Measurements from ENCODE around the gene ZNF521. TPM values are rescaled to one million over a fixed set of nuclear protein-coding genes. Genes with fewer than 3 reads are reported as not detected.
A peak's percentile ranks its signal among the peaks of the same experiment; 100 is the strongest.

Gene ZNF521
- total RNA-seq, 1 donor from 2014 or later: 58.7 TPM

GRCh38 chr18:25164211-25164847 lies 187.6 kb downstream of the ZNF521 start:
- H3K4me3 Mint-ChIP-seq (ENCODE audit: unreplicated experiment): no peak overlapping the region
- H3K4me1 Mint-ChIP-seq (ENCODE audit: low read depth, unreplicated experiment): peaks cover 50% of the 10 kb centered on the region
- H3K9me3 Mint-ChIP-seq (ENCODE audit: unreplicated experiment): peaks cover 4% of the 10 kb centered on the region
- no peak for TF ChIP-seq CTCF (IDR thresholded peaks at IDR 0.05; ENCODE audit: partially characterized antibody, unreplicated experiment)
- no peaks in the 10 kb centered on the region for H3K36me3 Mint-ChIP-seq (ENCODE audit: unreplicated experiment)
- H3K27me3 Mint-ChIP-seq (ENCODE audit: unreplicated experiment): peaks cover 10% of the 10 kb centered on the region
- H3K27ac Mint-ChIP-seq (ENCODE audit: unreplicated experiment): no peak overlapping the region
- DNase-seq: no peak

- Mint-ChIP-seq H3K4me3 (ENCODE audit: unreplicated experiment) (no peak overlapping the region), H3K4me1 (ENCODE audit: low read depth, unreplicated experiment) (peaks cover 6% of the 10 kb centered on the region), H3K27ac (ENCODE audit: unreplicated experiment) (no peak overlapping the region), H3K27me3 (ENCODE audit: unreplicated experiment) (no peaks in the 10 kb centered on the region), H3K9me3 (ENCODE audit: unreplicated experiment) (peaks cover 4% of the 10 kb centered on the region), H3K36me3 (ENCODE audit: unreplicated experiment) (peaks cover 14% of the 10 kb centered on the region)
- TF ChIP-seq CTCF (IDR thresholded peaks at IDR 0.05; ENCODE audit: partially characterized antibody, unreplicated experiment): no peak
- DNase-seq: no peak
Observed at GRCh38 chr18:25153426-25153825, 198.5 kb downstream of the ZNF521 start.

GRCh38 chr18:25147877-25148488 lies 204.0 kb downstream of the ZNF521 start:
- H3K36me3 Mint-ChIP-seq (ENCODE audit: unreplicated experiment): peaks cover 4% of the 10 kb centered on the region
- no peaks in the 10 kb centered on the region for H3K27me3 Mint-ChIP-seq (ENCODE audit: unreplicated experiment)
- no peak for DNase-seq
- no peak for TF ChIP-seq CTCF (IDR thresholded peaks at IDR 0.05; ENCODE audit: partially characterized antibody, unreplicated experiment)
- H3K4me3 Mint-ChIP-seq (ENCODE audit: unreplicated experiment): no peak overlapping the region
- peaks cover 4% of the 10 kb centered on the region for H3K9me3 Mint-ChIP-seq (ENCODE audit: unreplicated experiment)
- peak overlapping the region; percentile 75 for H3K27ac Mint-ChIP-seq (ENCODE audit: unreplicated experiment)
- peaks cover 15% of the 10 kb centered on the region for H3K4me1 Mint-ChIP-seq (ENCODE audit: low read depth, unreplicated experiment)

- no peak overlapping the region for H3K4me3 Mint-ChIP-seq (ENCODE audit: unreplicated experiment)
- no peak for TF ChIP-seq CTCF (IDR thresholded peaks at IDR 0.05; ENCODE audit: partially characterized antibody, unreplicated experiment)
- H3K9me3 Mint-ChIP-seq (ENCODE audit: unreplicated experiment): peaks cover 4% of the 10 kb centered on the region
- no peak for DNase-seq
- peaks cover 4% of the 10 kb centered on the region for H3K36me3 Mint-ChIP-seq (ENCODE audit: unreplicated experiment)
- H3K27me3 Mint-ChIP-seq (ENCODE audit: unreplicated experiment): no peaks in the 10 kb centered on the region
- peaks cover 23% of the 10 kb centered on the region for H3K4me1 Mint-ChIP-seq (ENCODE audit: low read depth, unreplicated experiment)
- no peak overlapping the region for H3K27ac Mint-ChIP-seq (ENCODE audit: unreplicated experiment)
Observed at GRCh38 chr18:25146512-25146910, 205.5 kb downstream of the ZNF521 start.
